Measurements from ENCODE around the gene CFAP74. TPM values are rescaled to one million over a fixed set of nuclear protein-coding genes. Genes with fewer than 3 reads are reported as not detected.

The CFAP74 gene
- total RNA-seq, 2 experiments from 2014 or later: not detected

DNA sequence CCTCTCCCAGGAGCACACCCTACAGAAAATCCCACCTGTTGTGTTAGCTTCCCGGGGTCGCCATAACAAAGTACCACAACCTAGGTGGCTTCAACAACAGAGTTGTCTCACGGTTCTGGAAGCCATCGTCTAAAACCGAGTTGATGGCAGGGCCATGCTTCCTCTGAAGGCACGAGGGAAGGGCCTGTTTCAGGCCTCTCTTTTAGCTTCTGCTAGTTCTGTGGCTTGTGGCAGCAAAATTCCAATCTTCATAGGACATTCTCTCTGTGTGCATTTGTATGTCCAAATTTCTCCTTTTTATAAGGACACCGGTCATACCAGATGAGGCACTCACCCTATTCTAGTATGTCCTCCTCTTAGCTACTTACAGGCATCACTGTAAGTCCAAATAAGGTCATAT, 3.2 kb downstream of the CFAP74 start:
- peaks cover 52% of the 10 kb centered on the region for H3K27me3 Mint-ChIP-seq
- intact Hi-C loops (cut with DNase I, micrococcal nuclease): no loop called here

DNA sequence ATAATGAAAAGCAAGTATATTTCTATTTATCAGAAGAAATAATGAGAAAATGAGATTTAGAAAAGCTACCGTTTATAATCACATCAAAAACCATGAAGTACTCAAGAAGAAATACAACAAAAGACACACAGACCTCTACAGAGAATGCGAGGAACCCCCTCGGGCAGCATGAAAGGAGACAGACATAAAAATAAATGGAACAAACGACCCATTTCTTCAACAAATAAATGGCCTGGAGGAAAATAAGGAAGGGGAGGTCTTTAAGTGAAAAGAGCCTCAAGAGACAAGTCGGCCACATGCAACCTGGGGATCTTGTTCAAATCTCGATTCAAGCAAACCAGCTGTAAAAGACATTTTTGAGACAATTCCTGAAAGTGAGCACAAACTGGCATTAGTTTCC, 6.0 kb downstream of the CFAP74 start:
- Mint-ChIP-seq H3K27me3 (peaks cover 34% of the 10 kb centered on the region), H3K9me3 (no peaks in the 10 kb centered on the region), H3K36me3 (ENCODE audit: low read depth) (no peaks in the 10 kb centered on the region), H3K27ac (no peak overlapping the region), H3K4me1 (ENCODE audit: low read depth) (peaks cover 5% of the 10 kb centered on the region), H3K4me3 (no peak overlapping the region)
- CTCF ChIA-PET: no interaction called here
- POLR2A ChIA-PET: no interaction called here
- Histone ChIP-seq H3K27me3 (ENCODE audit: control insufficient read depth in 1 of 2, insufficient read depth in 2 of 2, low read length in 2 of 2) (peaks cover 3 to 4% of the 10 kb centered on the region in 2 experiments), H3K36me3 (ENCODE audit: insufficient read depth, low read length) (no peaks in the 10 kb centered on the region), H3K4me1 (ENCODE audit: insufficient read depth, low read length) (peaks cover 5% of the 10 kb centered on the region), H3K4me3 (ENCODE audit: low read length) (no peak overlapping the region), H3K27ac (ENCODE audit: low read depth in 1 of 2, low read length in 2 of 2) (no peak overlapping the region), H3K9me3 (ENCODE audit: control insufficient read depth in 1 of 2, insufficient read depth in 1 of 2, low read length in 2 of 2) (no peaks in the 10 kb centered on the region)
- TF ChIP-seq, protein P1, sequence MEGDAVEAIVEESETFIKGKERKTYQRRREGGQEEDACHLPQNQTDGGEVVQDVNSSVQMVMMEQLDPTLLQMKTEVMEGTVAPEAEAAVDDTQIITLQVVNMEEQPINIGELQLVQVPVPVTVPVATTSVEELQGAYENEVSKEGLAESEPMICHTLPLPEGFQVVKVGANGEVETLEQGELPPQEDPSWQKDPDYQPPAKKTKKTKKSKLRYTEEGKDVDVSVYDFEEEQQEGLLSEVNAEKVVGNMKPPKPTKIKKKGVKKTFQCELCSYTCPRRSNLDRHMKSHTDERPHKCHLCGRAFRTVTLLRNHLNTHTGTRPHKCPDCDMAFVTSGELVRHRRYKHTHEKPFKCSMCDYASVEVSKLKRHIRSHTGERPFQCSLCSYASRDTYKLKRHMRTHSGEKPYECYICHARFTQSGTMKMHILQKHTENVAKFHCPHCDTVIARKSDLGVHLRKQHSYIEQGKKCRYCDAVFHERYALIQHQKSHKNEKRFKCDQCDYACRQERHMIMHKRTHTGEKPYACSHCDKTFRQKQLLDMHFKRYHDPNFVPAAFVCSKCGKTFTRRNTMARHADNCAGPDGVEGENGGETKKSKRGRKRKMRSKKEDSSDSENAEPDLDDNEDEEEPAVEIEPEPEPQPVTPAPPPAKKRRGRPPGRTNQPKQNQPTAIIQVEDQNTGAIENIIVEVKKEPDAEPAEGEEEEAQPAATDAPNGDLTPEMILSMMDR (IDR thresholded peaks at IDR 0.05): no peak
- intact Hi-C loops (cut with DNase I, micrococcal nuclease): no loop called here
- ATAC-seq (ENCODE audit: poor library complexity) (no peak), DNase-seq (no peak)

More for the DNA sequence above, 3.2 kb downstream of the CFAP74 start:
- Histone ChIP-seq H3K9me3 (ENCODE audit: control insufficient read depth in 1 of 2, insufficient read depth in 1 of 2, low read length in 2 of 2) (no peaks in the 10 kb centered on the region), H3K4me1 (ENCODE audit: insufficient read depth, low read length) (peaks cover 9% of the 10 kb centered on the region), H3K4me3 (ENCODE audit: low read length) (no peak overlapping the region), H3K27me3 (ENCODE audit: control insufficient read depth in 1 of 2, insufficient read depth in 2 of 2, low read length in 2 of 2) (peaks cover 15 to 27% of the 10 kb centered on the region in 2 experiments), H3K27ac (ENCODE audit: low read depth in 1 of 2, low read length in 2 of 2) (no peak overlapping the region), H3K36me3 (ENCODE audit: insufficient read depth, low read length) (no peaks in the 10 kb centered on the region)
- CTCF ChIA-PET: no interaction called here
- Mint-ChIP-seq H3K27ac (no peak overlapping the region), H3K4me3 (no peak overlapping the region), H3K4me1 (ENCODE audit: low read depth) (peaks cover 5% of the 10 kb centered on the region), H3K9me3 (no peaks in the 10 kb centered on the region), H3K36me3 (ENCODE audit: low read depth) (no peaks in the 10 kb centered on the region)
- ATAC-seq (ENCODE audit: poor library complexity): no peak
- POLR2A ChIA-PET: no interaction called here
- DNase-seq: no peak
- TF ChIP-seq, protein P1 (IDR thresholded peaks at IDR 0.05): no peak

DNA sequence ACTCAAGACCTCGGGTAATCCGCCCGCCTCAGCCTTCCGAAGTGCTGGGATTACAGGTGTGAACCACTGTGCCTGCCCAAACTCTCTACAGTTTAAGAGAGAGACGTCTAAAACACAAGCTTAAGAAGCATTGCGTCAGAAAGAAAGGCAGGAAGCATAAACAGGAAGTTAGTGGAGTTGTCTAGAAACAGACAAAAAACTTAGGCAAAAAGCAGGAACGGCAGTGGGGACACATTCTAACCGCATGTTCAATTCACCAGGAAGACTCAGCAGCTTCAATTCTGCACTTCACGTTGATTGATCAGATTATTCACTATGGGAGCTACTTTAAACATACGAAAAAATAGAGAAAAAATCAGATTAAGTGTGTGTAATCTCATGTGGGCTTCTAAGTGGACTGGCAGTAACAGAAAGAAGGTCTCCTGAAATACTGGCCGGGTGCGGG, 7.4 kb downstream of the CFAP74 start:
- Mint-ChIP-seq H3K9me3 (no peaks in the 10 kb centered on the region), H3K4me1 (ENCODE audit: low read depth) (peaks cover 5% of the 10 kb centered on the region), H3K27me3 (peaks cover 26% of the 10 kb centered on the region), H3K27ac (no peak overlapping the region), H3K4me3 (no peak overlapping the region), H3K36me3 (ENCODE audit: low read depth) (no peaks in the 10 kb centered on the region)
- ChIA-PET CTCF (no interaction called here), POLR2A (interaction anchor here (0.7 kb wide), 1 partner anchor 120 kb away, joined by 5 read pairs; no protein-coding TSS in a partner anchor)
- intact Hi-C loops (cut with DNase I, micrococcal nuclease): no loop called here
- H3K27ac ChIP-seq (ENCODE audit: low read depth in 1 of 2, low read length in 2 of 2): no peak overlapping the region
- peaks cover 5% of the 10 kb centered on the region for H3K4me1 ChIP-seq (ENCODE audit: insufficient read depth, low read length)
- H3K9me3 ChIP-seq (ENCODE audit: control insufficient read depth in 1 of 2, insufficient read depth in 1 of 2, low read length in 2 of 2): no peaks in the 10 kb centered on the region
- TF ChIP-seq, protein P1 (IDR thresholded peaks at IDR 0.05): no peak
- DNase-seq (peak in 2 of 14 experiments; percentile 7 to 19), ATAC-seq (ENCODE audit: poor library complexity) (no peak)
- H3K4me3 ChIP-seq (ENCODE audit: low read length): no peak overlapping the region
- no peaks in the 10 kb centered on the region for H3K27me3 ChIP-seq (ENCODE audit: control insufficient read depth in 1 of 2, insufficient read depth in 2 of 2, low read length in 2 of 2)
- H3K36me3 ChIP-seq (ENCODE audit: insufficient read depth, low read length): no peaks in the 10 kb centered on the region
